B cell (primary cell): ENCODE results near the gene ALKBH5. TPM values are rescaled to one million over a fixed set of nuclear protein-coding genes. Genes with fewer than 3 reads are reported as not detected.
A peak's percentile ranks its signal among the peaks of the same experiment; 100 is the strongest.

Experiments used
- ATAC-seq: fragments of 200-7000 bp; cut with Tn5 transposase; one replicate; pipeline ENCODE4 v1.10.0; 2021; ENCODE audit warnings: low read depth, mild to moderate bottlenecking, moderate number of reproducible peaks, moderate library complexity
- CTCF ChIA-PET: fragments of 350-600 bp; sonication (Branson Sonifier 250); formaldehyde crosslinking; loops from one replicate; lab custom pipeline; 2021; ENCODE audit warnings: antibody characterized with exemption, inconsistent platforms; lab: Charles Lee
- POLR2A ChIA-PET: fragments of 350-600 bp; sonication (Branson Sonifier 250); formaldehyde crosslinking; loops from one replicate; lab custom pipeline; 2021; ENCODE audit warnings: antibody characterized with exemption; lab: Charles Lee
- DNase-seq: peaks from one replicate; pipeline ENCODE4 v3.0.0; 2013
- H2AFZ ChIP-seq: 2 replicates; pipeline ENCODE4 v1.6.1; 2012; ENCODE audit warnings: mild to moderate bottlenecking, low read depth, low read length; ENCODE audit not compliant: insufficient read depth, poor library complexity, severe bottlenecking
- H3K27ac ChIP-seq, 2 donors: 1 replicate in 1 of 2; 2 replicates in 1 of 2; pipeline ENCODE4 v1.5.1; 2012 to 2013; ENCODE audit warnings: low read length in 2 of 2, mild to moderate bottlenecking in 2 of 2, moderate library complexity in 1 of 2
- H3K27me3 ChIP-seq, 4 experiments: fragments of 200-600 bp in 1 of 4; sonication (generic) in 1 of 4; replicated peaks in 1 of 4; 1 replicate in 2 of 4; 2 replicates in 2 of 4; pipeline versions ENCODE4 v1.6.1 to v1.7.0; 2013 to 2016; ENCODE audit warnings: low read length in 3 of 4, mild to moderate bottlenecking in 2 of 4, mixed read lengths in 1 of 4, moderate library complexity in 1 of 4; ENCODE audit not compliant: insufficient read depth in 4 of 4, control insufficient read depth in 3 of 4; ENCODE audit errors: control extremely low read depth in 1 of 4
- H3K36me3 ChIP-seq, 2 experiments: replicated peaks in 1 of 2; 1 replicate in 1 of 2; 2 replicates in 1 of 2; pipeline versions ENCODE4 v1.6.1 to v1.7.1; 2013; ENCODE audit warnings: low read length in 1 of 2; ENCODE audit not compliant: insufficient read depth in 2 of 2, control insufficient read depth in 1 of 2; ENCODE audit errors: control extremely low read depth in 1 of 2, extremely low read depth in 1 of 2
- H3K4me1 ChIP-seq, 2 donors: fragments of 200-600 bp in 1 of 2; sonication (generic) in 1 of 2; 1 replicate in 1 of 2; 2 replicates in 1 of 2; pipeline versions ENCODE4 v1.5.1 to v1.6.1; 2013 to 2017; ENCODE audit warnings: low read length in 2 of 2; ENCODE audit not compliant: control insufficient read depth in 2 of 2, insufficient read depth in 2 of 2
- H3K4me2 ChIP-seq: replicated peaks from 2 replicates; pipeline ENCODE3; 2012; ENCODE audit warnings: mild to moderate bottlenecking, low read depth, low read length; ENCODE audit not compliant: poor library complexity, severe bottlenecking
- H3K4me3 ChIP-seq, 5 experiments: fragments of 200-600 bp in 1 of 5; sonication (generic) in 1 of 5; 1 replicate in 3 of 5; 2 replicates in 2 of 5; pipeline versions ENCODE4 v1.5.1 to v1.7.0; 2011 to 2016; ENCODE audit warnings: low read length in 4 of 5, mild to moderate bottlenecking in 4 of 5, low read depth in 2 of 5, control low read depth in 1 of 5, moderate library complexity in 1 of 5; ENCODE audit not compliant: insufficient read depth in 1 of 5; ENCODE audit errors: control extremely low read depth in 1 of 5, extremely low read depth in 1 of 5
- H3K79me2 ChIP-seq: fragments of 200-600 bp; sonication (generic); one replicate; pipeline ENCODE4 v1.6.0; 2016; ENCODE audit warnings: low read length; ENCODE audit not compliant: control insufficient read depth, insufficient read depth
- H3K9ac ChIP-seq: fragments of 200-600 bp; sonication (generic); 2 replicates; pipeline ENCODE4 v1.6.1; 2017; ENCODE audit warnings: mild to moderate bottlenecking, low read length, moderate library complexity
- H3K9me3 ChIP-seq, 3 donors: one replicate each; pipeline versions ENCODE4 v1.6.1 to v1.7.1; 2013; ENCODE audit warnings: low read length in 2 of 3; ENCODE audit not compliant: control insufficient read depth in 2 of 3, insufficient read depth in 1 of 3; ENCODE audit errors: control extremely low read depth in 1 of 3
- H4K20me1 ChIP-seq: 2 replicates; pipeline ENCODE4 v1.6.0; 2012; ENCODE audit warnings: mild to moderate bottlenecking, low read length; ENCODE audit not compliant: insufficient read depth, control insufficient read depth, poor library complexity, severe bottlenecking
- H3K27ac Mint-ChIP-seq: one replicate; pipeline ENCODE4 v1.8.0; 2021; ENCODE audit warnings: mixed read lengths
- H3K27me3 Mint-ChIP-seq: one replicate; pipeline ENCODE4 v1.8.0; 2021; ENCODE audit warnings: mixed read lengths
- H3K4me1 Mint-ChIP-seq: one replicate; pipeline ENCODE4 v1.8.0; 2021; ENCODE audit warnings: mixed read lengths
- H3K4me3 Mint-ChIP-seq: one replicate; pipeline ENCODE4 v1.8.0; 2021; ENCODE audit warnings: mixed read lengths
- H3K9me3 Mint-ChIP-seq: one replicate; pipeline ENCODE4 v1.8.0; 2022; ENCODE audit warnings: mixed read lengths; ENCODE audit not compliant: insufficient read depth
- EZH2 ChIP-seq: IDR thresholded peaks from 2 replicates; pipeline ENCODE4 v1.6.1; 2012; ENCODE audit warnings: borderline replicate concordance, low read depth, mild to moderate bottlenecking, moderate library complexity, low read length; ENCODE audit not compliant: insufficient read depth, poor library complexity, severe bottlenecking
- WGBS: methylation state at CpG from one replicate; pipeline ENCODE4 v1.1.5; 2013; ENCODE audit warnings: missing lambda C conversion rate; ENCODE audit not compliant: insufficient coverage; 5-methylcytosine and 5-hydroxymethylcytosine counted together
- intact Hi-C: fragments of 100-400 bp; cut with micrococcal nuclease; formaldehyde crosslinking; loops from one replicate; pipeline ENCODE4 v1.10.0; 2022
- polyA plus RNA-seq: library from polyadenylated mRNA; depleted of rRNA; stranded (reverse); fragments of >200 nt; gene quantifications from 2 replicates; pipeline ENCODE4 v1.2.3, GENCODE V29; 2012
- total RNA-seq, 2 donors: library from RNA; stranded (reverse); fragments of 120-200 nt in 1 of 2; gene quantifications; 1 replicate in 1 of 2; 2 replicates in 1 of 2; pipeline versions ENCODE4 v1.2.3 to v1.2.4, GENCODE V29; 2013 to 2022
- TF ChIP-seq, protein P1 (sequence below): fragments of 200-600 bp; IDR thresholded peaks from one replicate; pipeline ENCODE4 v1.8.0; 2022; ENCODE audit warnings: antibody characterized with exemption, mild to moderate bottlenecking

Gene ALKBH5
- total and polyA plus RNA-seq, 2 donors (not counting 1 experiment from before 2014, with no cell fraction given) = 63.3 to 104 TPM

DNA sequence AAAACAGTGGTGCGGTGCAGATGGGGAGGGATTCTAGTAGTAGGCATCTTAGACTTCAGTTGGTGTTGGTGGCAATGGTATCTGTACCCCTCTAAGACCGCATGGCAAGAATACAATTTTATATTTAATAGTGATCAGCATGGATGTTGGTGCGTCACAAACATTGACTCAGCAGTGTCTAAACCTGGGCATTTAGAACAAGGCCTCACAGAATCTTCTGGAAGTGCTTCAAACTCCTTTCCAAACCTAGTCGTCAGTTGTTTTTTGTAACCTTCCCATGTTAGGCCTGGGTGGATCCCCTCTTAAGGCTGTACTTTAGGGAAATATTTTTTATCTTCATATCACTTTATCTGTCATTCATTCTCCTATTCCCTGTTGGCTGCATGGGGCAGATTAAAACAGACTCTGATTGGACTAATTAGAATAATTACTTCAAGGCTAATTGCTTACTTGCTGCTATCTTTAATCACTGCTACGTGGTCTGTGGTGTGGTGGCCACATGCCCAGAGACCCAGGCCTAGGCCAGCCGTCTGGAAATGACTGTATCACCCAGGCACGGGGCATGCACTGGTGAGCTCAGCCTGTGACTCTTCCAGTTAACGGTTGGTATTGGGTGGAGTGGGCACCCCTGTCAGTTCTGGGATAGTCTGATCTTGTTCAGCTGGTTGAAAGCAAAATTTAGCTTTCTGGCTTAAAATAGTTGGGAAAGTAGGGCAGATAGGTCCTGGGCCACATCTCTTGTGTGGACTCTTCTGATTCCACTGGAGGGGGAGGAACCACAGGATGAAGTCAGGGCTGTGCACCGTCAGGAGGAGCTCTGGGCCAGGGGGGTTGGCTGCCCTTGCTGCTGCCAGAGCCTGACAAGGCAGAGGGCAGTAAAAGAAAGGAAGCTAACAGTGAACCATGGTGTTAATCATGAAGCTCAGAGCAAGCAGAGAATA, 4.5 kb downstream of the ALKBH5 start:
- WGBS = 55% methylated on average over 5 of the region's 9 CpGs
- peak overlapping the region; percentile 93 for H3K9ac ChIP-seq
- H3K27me3 ChIP-seq = no peaks in the 10 kb centered on the region
- H2AFZ ChIP-seq = no peak overlapping the region
- no peaks in the 10 kb centered on the region for H3K27me3 Mint-ChIP-seq
- peak overlapping the region; percentile 99 for H3K4me3 Mint-ChIP-seq
- ChIA-PET CTCF (no interaction called here), POLR2A (no interaction called here)
- H3K9me3 ChIP-seq = no peaks in the 10 kb centered on the region
- peaks cover 7 to 34% of the 10 kb centered on the region in 2 experiments for H3K36me3 ChIP-seq
- H3K4me1 ChIP-seq = peaks cover 45 to 61% of the 10 kb centered on the region in 2 donors
- H3K4me2 ChIP-seq = peak overlapping the region; percentile 97
- peak overlapping the region in 1 of 5 experiments; percentile 94 for H3K4me3 ChIP-seq
- peaks cover 74% of the 10 kb centered on the region for H3K4me1 Mint-ChIP-seq
- TF ChIP-seq, protein P1, sequence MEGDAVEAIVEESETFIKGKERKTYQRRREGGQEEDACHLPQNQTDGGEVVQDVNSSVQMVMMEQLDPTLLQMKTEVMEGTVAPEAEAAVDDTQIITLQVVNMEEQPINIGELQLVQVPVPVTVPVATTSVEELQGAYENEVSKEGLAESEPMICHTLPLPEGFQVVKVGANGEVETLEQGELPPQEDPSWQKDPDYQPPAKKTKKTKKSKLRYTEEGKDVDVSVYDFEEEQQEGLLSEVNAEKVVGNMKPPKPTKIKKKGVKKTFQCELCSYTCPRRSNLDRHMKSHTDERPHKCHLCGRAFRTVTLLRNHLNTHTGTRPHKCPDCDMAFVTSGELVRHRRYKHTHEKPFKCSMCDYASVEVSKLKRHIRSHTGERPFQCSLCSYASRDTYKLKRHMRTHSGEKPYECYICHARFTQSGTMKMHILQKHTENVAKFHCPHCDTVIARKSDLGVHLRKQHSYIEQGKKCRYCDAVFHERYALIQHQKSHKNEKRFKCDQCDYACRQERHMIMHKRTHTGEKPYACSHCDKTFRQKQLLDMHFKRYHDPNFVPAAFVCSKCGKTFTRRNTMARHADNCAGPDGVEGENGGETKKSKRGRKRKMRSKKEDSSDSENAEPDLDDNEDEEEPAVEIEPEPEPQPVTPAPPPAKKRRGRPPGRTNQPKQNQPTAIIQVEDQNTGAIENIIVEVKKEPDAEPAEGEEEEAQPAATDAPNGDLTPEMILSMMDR = no peak
- no peak for TF ChIP-seq EZH2
- peak overlapping the region in 1 of 2 donors; percentile 55 for H3K27ac ChIP-seq
- intact Hi-C loops = no loop called here
- H3K9me3 Mint-ChIP-seq = no peaks in the 10 kb centered on the region
- ATAC-seq (no peak), DNase-seq (no peak)
- H3K79me2 ChIP-seq = peaks cover 92% of the 10 kb centered on the region
- peak overlapping the region; percentile 21 for H3K27ac Mint-ChIP-seq
- H4K20me1 ChIP-seq = peaks cover 84% of the 10 kb centered on the region
